CD4-positive, alpha-beta T cell (primary cell): Measurements from ENCODE around the gene HTR1B. TPM values are rescaled to one million over a fixed set of nuclear protein-coding genes. Genes with fewer than 3 reads are reported as not detected.

Experiments
- ATAC-seq: fragments of 200-7000 bp; cut with Tn5 transposase; one replicate; pipeline ENCODE4 v1.10.0; 2022; ENCODE audit warnings: mild to moderate bottlenecking; ENCODE audit not compliant: poor library complexity
- CTCF ChIA-PET: fragments of 350-600 bp; sonication (Branson Sonifier 250); formaldehyde crosslinking; loops from one replicate; lab custom pipeline; 2021; ENCODE audit warnings: antibody characterized with exemption, inconsistent platforms; lab: Charles Lee
- POLR2A ChIA-PET: fragments of 350-600 bp; sonication (Branson Sonifier 250); formaldehyde crosslinking; loops from one replicate; lab custom pipeline; 2021; ENCODE audit warnings: antibody characterized with exemption, inconsistent platforms; lab: Charles Lee
- DNase-seq, 14 experiments: peaks; one replicate each; pipeline ENCODE4 v3.0.0-alpha.2; 2013 to 2020; ENCODE audit warnings: mixed read lengths in 2 of 14
- H3K27ac ChIP-seq, 2 donors: one replicate each; pipeline versions ENCODE4 v1.5.1 to v1.7.0; 2013; ENCODE audit warnings: low read length in 2 of 2, low read depth in 1 of 2, mild to moderate bottlenecking in 1 of 2
- H3K27me3 ChIP-seq, 2 experiments: 1 replicate in 1 of 2; 2 replicates in 1 of 2; pipeline versions ENCODE4 v1.6.1 to v1.7.0; 2013; ENCODE audit warnings: low read length in 2 of 2, control low read depth in 1 of 2, mild to moderate bottlenecking in 1 of 2, moderate library complexity in 1 of 2; ENCODE audit not compliant: insufficient read depth in 2 of 2, control insufficient read depth in 1 of 2
- H3K36me3 ChIP-seq: one replicate; pipeline ENCODE4 v1.6.1; 2013; ENCODE audit warnings: low read length, control low read depth; ENCODE audit not compliant: insufficient read depth
- H3K4me1 ChIP-seq: one replicate; pipeline ENCODE4 v1.6.1; 2013; ENCODE audit warnings: low read length, control low read depth; ENCODE audit not compliant: insufficient read depth
- H3K4me3 ChIP-seq: one replicate; pipeline ENCODE4 v1.5.1; 2013; ENCODE audit warnings: mild to moderate bottlenecking, low read length, moderate library complexity
- H3K9me3 ChIP-seq, 2 experiments: 1 replicate in 1 of 2; 2 replicates in 1 of 2; pipeline versions ENCODE4 v1.6.1 to v1.7.0; 2013; ENCODE audit warnings: low read length in 2 of 2, mild to moderate bottlenecking in 2 of 2, control low read depth in 1 of 2, moderate library complexity in 1 of 2; ENCODE audit not compliant: control insufficient read depth in 1 of 2, insufficient read depth in 1 of 2
- H3K27ac Mint-ChIP-seq: one replicate; pipeline ENCODE4 v1.8.0; 2020; ENCODE audit warnings: mixed read lengths
- H3K27me3 Mint-ChIP-seq: one replicate; pipeline ENCODE4 v1.8.0; 2021; ENCODE audit warnings: mixed read lengths
- H3K36me3 Mint-ChIP-seq: one replicate; pipeline ENCODE4 v1.8.0; 2021; ENCODE audit warnings: low read depth, mixed read lengths
- H3K4me1 Mint-ChIP-seq: one replicate; pipeline ENCODE4 v1.8.0; 2021; ENCODE audit warnings: low read depth, mixed read lengths
- H3K4me3 Mint-ChIP-seq: one replicate; pipeline ENCODE4 v1.8.0; 2020; ENCODE audit warnings: mild to moderate bottlenecking, mixed read lengths
- H3K9me3 Mint-ChIP-seq: one replicate; pipeline ENCODE4 v1.8.0; 2020; ENCODE audit warnings: mixed read lengths
- CTCF ChIP-seq: fragments of 200-600 bp; IDR thresholded peaks from one replicate; pipeline ENCODE4 v1.8.0; 2022; ENCODE audit warnings: antibody characterized with exemption, mild to moderate bottlenecking
- intact Hi-C, 2 experiments: fragments of 100-400 bp; cut with DNase I in 1 of 2; cut with micrococcal nuclease in 1 of 2; formaldehyde crosslinking; loops; one replicate each; pipeline versions ENCODE4 v1.15.1 to v1.9.0; 2023 to 2025; cut with DNase I, micrococcal nuclease
- total RNA-seq, 174 experiments: library from RNA in 2 of 174; stranded (reverse) in 2 of 174; gene quantifications; one replicate each; pipeline ENCODE4 v1.2.3 and lab custom pipeline; 2021 to 2026

Gene HTR1B
- total RNA-seq, 2 experiments from 2014 or later = not detected

DNA sequence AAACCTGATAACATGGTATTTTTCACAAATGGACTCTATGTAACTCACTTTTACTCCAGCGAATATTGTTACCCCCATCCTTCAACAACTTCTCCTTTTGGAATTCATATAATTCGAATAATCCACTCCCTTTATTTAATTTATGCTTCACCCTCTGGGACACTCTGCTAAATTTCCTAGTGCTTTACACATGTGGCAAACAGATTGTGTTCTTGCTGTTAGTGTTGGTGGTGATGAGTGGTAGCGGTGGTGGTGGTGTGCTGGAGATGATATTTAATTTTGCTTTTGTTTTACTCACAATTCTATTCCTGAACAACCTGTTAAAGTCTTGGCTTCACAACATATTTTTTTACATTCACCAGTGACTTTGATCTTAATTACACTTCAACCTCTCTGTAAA is 32.8 kb downstream of the HTR1B start:
- intact Hi-C loops = no loop called here
- Histone ChIP-seq H3K4me1 (no peaks in the 10 kb centered on the region), H3K27me3 (no peaks in the 10 kb centered on the region), H3K4me3 (no peak overlapping the region), H3K36me3 (no peaks in the 10 kb centered on the region), H3K9me3 (peaks cover 0 to 4% of the 10 kb centered on the region in 2 experiments), H3K27ac (no peak overlapping the region)
- Mint-ChIP-seq H3K36me3 (no peaks in the 10 kb centered on the region), H3K9me3 (peaks cover 5% of the 10 kb centered on the region), H3K27ac (no peak overlapping the region), H3K27me3 (no peaks in the 10 kb centered on the region), H3K4me1 (no peaks in the 10 kb centered on the region), H3K4me3 (no peak overlapping the region)
- no peak for TF ChIP-seq CTCF
- POLR2A ChIA-PET = no interaction called here
- ATAC-seq (no peak), DNase-seq (no peak)
- CTCF ChIA-PET = no interaction called here

DNA sequence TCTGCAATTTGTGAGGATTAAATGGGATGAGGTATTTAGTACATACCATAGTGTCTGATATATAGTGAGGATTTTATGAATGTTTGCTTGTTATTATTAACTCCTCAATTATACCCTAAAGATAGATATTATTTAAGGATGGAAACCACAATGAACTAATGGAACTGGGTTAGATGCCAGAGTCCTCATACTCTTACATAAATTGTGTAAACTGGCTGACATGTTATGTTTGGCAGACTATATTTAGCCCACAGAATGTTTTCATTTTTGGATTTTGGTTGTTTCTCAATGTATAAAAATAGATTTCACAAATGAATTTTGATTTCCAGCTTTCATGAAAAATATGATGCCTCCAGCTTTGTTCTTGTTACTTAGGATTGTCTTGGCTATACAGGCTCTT is 37.6 kb downstream of the HTR1B start:
- intact Hi-C loops = no loop called here
- Histone ChIP-seq H3K4me1 (no peaks in the 10 kb centered on the region), H3K9me3 (peaks cover 0 to 8% of the 10 kb centered on the region in 2 experiments), H3K4me3 (no peak overlapping the region), H3K27ac (no peak overlapping the region), H3K36me3 (no peaks in the 10 kb centered on the region), H3K27me3 (no peaks in the 10 kb centered on the region)
- Mint-ChIP-seq H3K4me1 (no peaks in the 10 kb centered on the region), H3K9me3 (peaks cover 2% of the 10 kb centered on the region), H3K4me3 (no peak overlapping the region), H3K27ac (no peak overlapping the region), H3K36me3 (no peaks in the 10 kb centered on the region), H3K27me3 (no peaks in the 10 kb centered on the region)
- ChIA-PET CTCF (no interaction called here), POLR2A (no interaction called here)
- DNase-seq (no peak), ATAC-seq (no peak)
- no peak for TF ChIP-seq CTCF

GRCh38 chr6:77425216-77425615 is 38.1 kb downstream of the HTR1B start:
- H3K4me1 Mint-ChIP-seq = no peaks in the 10 kb centered on the region
- Histone ChIP-seq H3K27ac (no peak overlapping the region), H3K36me3 (no peaks in the 10 kb centered on the region), H3K27me3 (no peaks in the 10 kb centered on the region), H3K4me3 (no peak overlapping the region), H3K9me3 (peaks cover 0 to 8% of the 10 kb centered on the region in 2 experiments), H3K4me1 (no peaks in the 10 kb centered on the region)
- intact Hi-C loops = no loop called here
- H3K9me3 Mint-ChIP-seq = peaks cover under 1% of the 10 kb centered on the region
- TF ChIP-seq CTCF = no peak
- H3K27ac Mint-ChIP-seq = no peak overlapping the region
- no peaks in the 10 kb centered on the region for H3K27me3 Mint-ChIP-seq
- POLR2A ChIA-PET = no interaction called here
- ATAC-seq = no peak
- DNase-seq = no peak
- CTCF ChIA-PET = no interaction called here
- H3K4me3 Mint-ChIP-seq = no peak overlapping the region
- H3K36me3 Mint-ChIP-seq = no peaks in the 10 kb centered on the region
